Stimulated activated CD8-positive, alpha-beta memory T cell treated with anti-CD3 and anti-CD28 coated beads, Interleukin-7, amount 100 ng/mL, for 48 hours (primary cell): ENCODE data around the gene EYA4.
"Not testable (repeated sequence)": the region's sequence is repeated elsewhere in the genome, so short reads cannot be mapped to it uniquely, and the experiment has no call there.

Source experiments
- DNase-seq, 2 donors: peaks; one replicate each; pipeline ENCODE4 v3.0.0-alpha.2; 2020; ENCODE audit warnings: low read depth in 1 of 2; ENCODE audit errors: extremely low read depth in 1 of 2

EYA4 gene

GRCh38 chr6:133393891-133394290 is 152.7 kb downstream of the EYA4 start:
- no peak for DNase-seq

GRCh38 chr6:133394630-133395029 is 153.5 kb downstream of the EYA4 start:
- no peak for DNase-seq

GRCh38 chr6:133396233-133396983 is 155.3 kb downstream of the EYA4 start:
- DNase-seq, result no peak

- DNase-seq, result no peak
Measured at GRCh38 chr6:133396984-133397348, 155.8 kb downstream of the EYA4 start.

- DNase-seq, result not testable (repeated sequence)
Measured at GRCh38 chr6:133397601-133398000, 156.4 kb downstream of the EYA4 start.

GRCh38 chr6:133399426-133399825 is 158.3 kb downstream of the EYA4 start:
- DNase-seq, result no peak

- no peak for DNase-seq
Measured at GRCh38 chr6:133404151-133404550, 163.0 kb downstream of the EYA4 start.

GRCh38 chr6:133404728-133405127 is 163.6 kb downstream of the EYA4 start:
- no peak for DNase-seq

- DNase-seq, result no peak
Measured at GRCh38 chr6:133407320-133408100, 166.4 kb downstream of the EYA4 start.

- DNase-seq, result no peak
Measured at GRCh38 chr6:133408132-133408531, 167.0 kb downstream of the EYA4 start.

- no peak for DNase-seq
Measured at GRCh38 chr6:133408543-133408942, 167.4 kb downstream of the EYA4 start.

GRCh38 chr6:133410638-133411435 is 169.7 kb downstream of the EYA4 start:
- DNase-seq, result no peak

- DNase-seq, result no peak
Measured at GRCh38 chr6:133411757-133412156, 170.6 kb downstream of the EYA4 start.

GRCh38 chr6:133415262-133415661 is 174.1 kb downstream of the EYA4 start:
- DNase-seq, result no peak

GRCh38 chr6:133418108-133418507 is 177.0 kb downstream of the EYA4 start:
- DNase-seq, result no peak

GRCh38 chr6:133423242-133423641 is 182.1 kb downstream of the EYA4 start:
- no peak for DNase-seq

GRCh38 chr6:133424359-133424758 is 183.2 kb downstream of the EYA4 start:
- DNase-seq, result no peak

GRCh38 chr6:133426038-133426437 is 184.9 kb downstream of the EYA4 start:
- no peak for DNase-seq

- no peak for DNase-seq
Measured at GRCh38 chr6:133428295-133428694, 187.1 kb downstream of the EYA4 start.

- no peak for DNase-seq
Measured at GRCh38 chr6:133430530-133430929, 189.4 kb downstream of the EYA4 start.

GRCh38 chr6:133431031-133431430 is 189.9 kb downstream of the EYA4 start:
- DNase-seq, result no peak
